Endothelial cell of umbilical vein (primary cell): ENCODE measurements around the gene DGKA. TPM values are rescaled to one million over a fixed set of nuclear protein-coding genes. Genes with fewer than 3 reads are reported as not detected.

Experiments
- BruUV-seq: library from RNA; stranded (reverse); fragments of 400-500 nt; replicated peaks from 2 replicates; lab custom pipeline; 2021; lab: Mats Ljungman, UMichigan
- CTCF ChIA-PET: fragments of 300-600, 350-600 bp; sonication (Branson Sonifier 250); formaldehyde crosslinking; loops from one replicate; lab custom pipeline; 2021; ENCODE audit warnings: antibody characterized with exemption, inconsistent platforms; lab: Charles Lee
- POLR2A ChIA-PET: fragments of 300-600, 350-600 bp; sonication (Branson Sonifier 250); formaldehyde crosslinking; loops from one replicate; lab custom pipeline; 2021; ENCODE audit warnings: antibody characterized with exemption, inconsistent platforms; lab: Charles Lee
- DNase-seq: peaks from one replicate; pipeline ENCODE4 v3.0.0-alpha.2; 2011; ENCODE audit warnings: low read depth, low spot score
- FAIRE-seq: peaks from 2 replicates; lab custom pipeline; 2011; peaks lifted over from hg19 to GRCh38; lab: Jason Lieb, UNC
- H2AFZ ChIP-seq: 2 replicates; pipeline ENCODE4 v1.6.0; 2012; ENCODE audit warnings: low read depth, low read length, control low read depth, inconsistent platforms
- H3K27ac ChIP-seq: 2 replicates; pipeline ENCODE4 v1.5.1; 2011; ENCODE audit warnings: low read depth, mild to moderate bottlenecking, control low read depth, low read length, moderate library complexity; ENCODE audit not compliant: insufficient read depth
- H3K27me3 ChIP-seq, 2 experiments: 2 replicates each; pipeline versions ENCODE4 v1.6.0 to v1.6.1; 2011; ENCODE audit warnings: low read length in 2 of 2, mixed read lengths in 1 of 2; ENCODE audit not compliant: control insufficient read depth in 2 of 2, insufficient read depth in 2 of 2
- H3K36me3 ChIP-seq, 2 experiments: 2 replicates in 1 of 2; 3 replicates in 1 of 2; pipeline ENCODE4 v1.5.1; 2011; ENCODE audit warnings: low read length in 2 of 2, mild to moderate bottlenecking in 1 of 2, moderate library complexity in 1 of 2; ENCODE audit not compliant: control insufficient read depth in 2 of 2, insufficient read depth in 2 of 2; ENCODE audit errors: extremely low read depth in 1 of 2
- H3K4me1 ChIP-seq: 3 replicates; pipeline ENCODE4 v1.5.1; 2011; ENCODE audit warnings: mild to moderate bottlenecking, low read length; ENCODE audit not compliant: control insufficient read depth, insufficient read depth; ENCODE audit errors: extremely low read depth
- H3K4me2 ChIP-seq: 2 replicates; pipeline ENCODE4 v1.6.1; 2011; ENCODE audit warnings: low read length, control low read depth, mixed read lengths; ENCODE audit not compliant: insufficient read depth
- H3K4me3 ChIP-seq, 3 experiments: fragments of 200-600 bp in 1 of 3; sonication (generic), shearing (Covaris generic) in 1 of 3; replicated peaks in 1 of 3; 2 replicates each; pipeline ENCODE4 v1.5.1; 2011 to 2016; ENCODE audit warnings: control low read depth in 3 of 3, low read length in 3 of 3, mild to moderate bottlenecking in 2 of 3, inconsistent platforms in 1 of 3, low read depth in 1 of 3, moderate library complexity in 1 of 3; ENCODE audit not compliant: insufficient read depth in 1 of 3
- H3K79me2 ChIP-seq: 2 replicates; pipeline ENCODE4 v1.6.0; 2012; ENCODE audit warnings: low read length, inconsistent platforms; ENCODE audit not compliant: control insufficient read depth, insufficient read depth
- H3K9ac ChIP-seq: replicated peaks from 2 replicates; pipeline ENCODE3; 2011; ENCODE audit warnings: low read length, control low read depth; ENCODE audit not compliant: insufficient read depth; ENCODE audit errors: extremely low read depth
- H3K9me1 ChIP-seq: replicated peaks from 3 replicates; pipeline ENCODE4 v1.6.0; 2011; ENCODE audit warnings: mild to moderate bottlenecking, low read length; ENCODE audit not compliant: control insufficient read depth, insufficient read depth; ENCODE audit errors: extremely low read depth
- H3K9me3 ChIP-seq: replicated peaks from 2 replicates; pipeline ENCODE4 v1.5.1; 2012; ENCODE audit warnings: low read length, inconsistent platforms; ENCODE audit not compliant: control insufficient read depth, insufficient read depth
- H4K20me1 ChIP-seq: replicated peaks from 2 replicates; pipeline ENCODE3; 2011; ENCODE audit warnings: mild to moderate bottlenecking, low read length; ENCODE audit not compliant: control insufficient read depth, insufficient read depth; ENCODE audit errors: extremely low read depth
- CTCF ChIP-seq, 2 donors: IDR thresholded peaks; 1 replicate in 1 of 2; 2 replicates in 1 of 2; pipeline ENCODE4 v1.5.1; 2011; ENCODE audit warnings: low read length in 2 of 2, mild to moderate bottlenecking in 2 of 2, moderate library complexity in 2 of 2, control low read depth in 1 of 2, inconsistent platforms in 1 of 2, low read depth in 1 of 2; ENCODE audit not compliant: insufficient read depth in 1 of 2; ENCODE audit errors: extremely low read depth in 1 of 2
- EZH2 ChIP-seq: IDR thresholded peaks from 2 replicates; pipeline ENCODE4 v1.6.1; 2012; ENCODE audit warnings: borderline replicate concordance, low read depth, mild to moderate bottlenecking, moderate library complexity, low read length, inconsistent platforms; ENCODE audit not compliant: severe bottlenecking
- FOS ChIP-seq: IDR thresholded peaks from 2 replicates; pipeline ENCODE4 v1.6.1; 2011; ENCODE audit warnings: mild to moderate bottlenecking, low read length, moderate library complexity, borderline replicate concordance; ENCODE audit not compliant: insufficient read depth
- GATA2 ChIP-seq: IDR thresholded peaks from 2 replicates; pipeline ENCODE4 v1.7.0; 2011; ENCODE audit warnings: low read depth, mild to moderate bottlenecking, moderate library complexity, mixed read lengths, low read length; ENCODE audit not compliant: insufficient read length, insufficient read depth
- JUN ChIP-seq: IDR thresholded peaks from 2 replicates; pipeline ENCODE4 v1.6.1; 2011; ENCODE audit warnings: borderline replicate concordance, low read depth; ENCODE audit not compliant: insufficient read length, insufficient read depth
- MAX ChIP-seq: IDR thresholded peaks from 2 replicates; pipeline ENCODE4 v1.6.1; 2011; ENCODE audit not compliant: insufficient read depth, insufficient read length
- MYC ChIP-seq: IDR thresholded peaks from one replicate; pipeline ENCODE4 v1.6.1; 2011; ENCODE audit warnings: mild to moderate bottlenecking, low read depth, low read length
- POLR2A ChIP-seq: IDR thresholded peaks from 2 replicates; pipeline ENCODE4 v1.6.1; 2012; ENCODE audit warnings: low read depth, mild to moderate bottlenecking, control low read depth, low read length
- POLR2AphosphoS5 ChIP-seq: IDR thresholded peaks from 2 replicates; pipeline ENCODE4 v1.6.1; 2012; ENCODE audit warnings: low read depth, mild to moderate bottlenecking, control low read depth, low read length, moderate library complexity; ENCODE audit not compliant: insufficient read depth
- dilution Hi-C: fragments of 300-500 bp; cut with MboI; formaldehyde crosslinking; loops from one replicate; pipeline ENCODE4 v1.15.0; 2019; ENCODE audit warnings: low sequenced_read_pairs; ENCODE audit not compliant: extremely low pct_ligation_motif_present
- intact Hi-C: fragments of 100-400 bp; cut with micrococcal nuclease; formaldehyde crosslinking; loops from one replicate; pipeline ENCODE4 v1.10.0; 2022
- polyA plus RNA-seq, 4 experiments: library from polyadenylated mRNA; depleted of rRNA in 3 of 4; stranded (reverse) in 3 of 4; unstranded in 1 of 4; fragments of >200 nt; gene quantifications; 2 replicates each; pipeline versions ENCODE4 v1.2.1 to v1.2.3, GENCODE V29; 2011 to 2012; ENCODE audit warnings: missing spikeins in 1 of 4
- total RNA-seq: library from RNA; stranded (reverse); gene quantifications from 2 replicates; pipeline ENCODE4 v1.2.3, GENCODE V29; 2021

The DGKA gene
- total and polyA plus RNA-seq, 2 donors (not counting 3 experiments of a cell fraction or from before 2014, with no cell fraction given), result 49.8 to 53.2 TPM

GRCh38 chr12:55891310-55891709 is 39.7 kb upstream of the DGKA start:
- CTCF ChIA-PET, result no interaction called here
- H3K36me3 ChIP-seq, result no peaks in the 10 kb centered on the region
- dilution Hi-C loops (no loop called here), intact Hi-C loops (no loop called here)
- DNase-seq (no peak), FAIRE-seq (no peak)
- no peaks in the 10 kb centered on the region for H3K79me2 ChIP-seq
- POLR2A ChIA-PET, result no interaction called here
- H2AFZ ChIP-seq, result no peak overlapping the region
- no peak overlapping the region for H3K4me2 ChIP-seq
- no peak overlapping the region for H3K9ac ChIP-seq
- no peaks in the 10 kb centered on the region for H3K4me1 ChIP-seq
- no peaks in the 10 kb centered on the region for H3K9me1 ChIP-seq
- no TSS peak for BruUV-seq
- no peaks in the 10 kb centered on the region for H4K20me1 ChIP-seq
- H3K4me3 ChIP-seq, result no peak overlapping the region
- no peak overlapping the region for H3K27ac ChIP-seq
- H3K9me3 ChIP-seq, result no peaks in the 10 kb centered on the region
- TF ChIP-seq MAX (no peak), MYC (no peak), GATA2 (no peak), POLR2AphosphoS5 (no peak), EZH2 (no peak), FOS (no peak), POLR2A (no peak), JUN (no peak), CTCF (IDR thresholded peaks at IDR 0.05; ENCODE audit: extremely low read depth in 1 of 2, insufficient read depth in 1 of 2, low read depth in 1 of 2, low read length in 2 of 2) (no peak)
- peaks cover 0 to 2% of the 10 kb centered on the region in 2 experiments for H3K27me3 ChIP-seq
